HCT116 (cell line): ENCODE results near the gene DOK1. TPM values are rescaled to one million over a fixed set of nuclear protein-coding genes. Genes with fewer than 3 reads are reported as not detected.
A peak's percentile ranks its signal among the peaks of the same experiment; 100 is the strongest.

Experiments
- ATAC-seq: fragments of 200-7000 bp; cut with Tn5 transposase; 2 replicates; pipeline ENCODE4 v1.9.1; 2020; ENCODE audit warnings: mild to moderate bottlenecking, moderate library complexity
- BruUV-seq: library from RNA; stranded (reverse); fragments of 400-500 nt; replicated peaks from 2 replicates; lab custom pipeline; 2021; lab: Mats Ljungman, UMichigan
- CTCF ChIA-PET: fragments of 300-600 bp; sonication (Branson Sonifier 250); formaldehyde crosslinking; loops from one replicate; lab custom pipeline; 2021; ENCODE audit warnings: antibody characterized with exemption; lab: Charles Lee
- POLR2A ChIA-PET: fragments of 300-600, 350-600 bp; sonication (Branson Sonifier 250); formaldehyde crosslinking; loops from one replicate; lab custom pipeline; 2021; ENCODE audit warnings: antibody characterized with exemption; lab: Charles Lee
- RAD21 ChIA-PET, 2 experiments: fragments of 300-600 bp; sonication (Branson Sonifier 250); formaldehyde crosslinking; loops; one replicate each; lab custom pipeline; 2023; ENCODE audit warnings: low total read pairs in 2 of 2; ENCODE audit not compliant: uncharacterized antibody in 2 of 2, unreplicated experiment in 2 of 2, low non-redundant PET in 1 of 2; lab: Charles Lee
- DNase-seq: peaks from one replicate; pipeline ENCODE4 v3.0.0-alpha.2; 2010; ENCODE audit warnings: low read depth, low spot score
- H2AFZ ChIP-seq: fragments of 200-600 bp; shearing (Covaris generic), sonication (generic); 2 replicates; pipeline ENCODE4 v1.6.1; 2017; ENCODE audit warnings: low read depth, mixed run types, mixed read lengths, antibody characterized with exemption, low read length; ENCODE audit not compliant: poor library complexity, severe bottlenecking
- H3K27ac ChIP-seq: 2 replicates; pipeline ENCODE4 v1.5.1; 2012; ENCODE audit warnings: low read depth, low read length
- H3K27me3 ChIP-seq: fragments of 200-600 bp; sonication (generic); 2 replicates; pipeline ENCODE4 v1.6.1; 2016; ENCODE audit warnings: mixed run types, low read length, mixed read lengths; ENCODE audit not compliant: insufficient read depth
- H3K36me3 ChIP-seq, 2 experiments: fragments of 200-500 bp in 1 of 2; fragments of 200-600 bp in 1 of 2; sonication (Bioruptor generic) in 1 of 2; sonication (generic) in 1 of 2; 2 replicates each; pipeline versions ENCODE4 v1.5.1 to v1.6.1; 2014 to 2016; ENCODE audit warnings: low read length in 2 of 2, inconsistent platforms in 1 of 2, mixed read lengths in 1 of 2, mixed run types in 1 of 2; ENCODE audit not compliant: insufficient read depth in 2 of 2, control insufficient read depth in 1 of 2
- H3K4me1 ChIP-seq, 2 experiments: fragments of 200-600 bp in 1 of 2; sonication (generic) in 1 of 2; 2 replicates each; pipeline versions ENCODE4 v1.5.1 to v1.6.1; 2012 to 2017; ENCODE audit warnings: low read length in 2 of 2, inconsistent platforms in 1 of 2, mild to moderate bottlenecking in 1 of 2, mixed read lengths in 1 of 2, mixed run types in 1 of 2, moderate library complexity in 1 of 2; ENCODE audit not compliant: insufficient read depth in 2 of 2, control insufficient read depth in 1 of 2
- H3K4me2 ChIP-seq: fragments of 200-600 bp; sonication (generic); 2 replicates; pipeline ENCODE4 v1.6.1; 2017; ENCODE audit warnings: mixed run types, low read length, mixed read lengths
- H3K4me3 ChIP-seq, 2 experiments: fragments of 200-600 bp in 1 of 2; sonication (generic) in 1 of 2; replicated peaks in 1 of 2; 2 replicates each; pipeline ENCODE4 v1.5.1; 2011 to 2016; ENCODE audit warnings: low read length in 2 of 2, control low read depth in 1 of 2, low read depth in 1 of 2, mild to moderate bottlenecking in 1 of 2, mixed read lengths in 1 of 2, mixed run types in 1 of 2
- H3K79me2 ChIP-seq: fragments of 200-600 bp; sonication (generic); 2 replicates; pipeline ENCODE4 v1.6.1; 2017; ENCODE audit warnings: mild to moderate bottlenecking, mixed run types, low read length, moderate library complexity, mixed read lengths; ENCODE audit not compliant: insufficient read depth
- H3K9ac ChIP-seq: fragments of 200-600 bp; sonication (generic); 2 replicates; pipeline ENCODE4 v1.6.1; 2016; ENCODE audit warnings: low read length, mixed read lengths
- H3K9me2 ChIP-seq: fragments of 200-600 bp; sonication (generic), shearing (Covaris generic); 2 replicates; pipeline ENCODE4 v1.6.1; 2017; ENCODE audit warnings: mixed run types, mild to moderate bottlenecking, moderate library complexity; ENCODE audit not compliant: insufficient read depth
- H3K9me3 ChIP-seq, 2 experiments: fragments of 200-500 bp in 1 of 2; fragments of 200-600 bp in 1 of 2; sonication (Bioruptor generic) in 1 of 2; sonication (generic) in 1 of 2; 2 replicates each; pipeline ENCODE4 v1.6.1; 2014 to 2017; ENCODE audit warnings: low read length in 2 of 2, mixed read lengths in 2 of 2, inconsistent platforms in 1 of 2, low read depth in 1 of 2, mild to moderate bottlenecking in 1 of 2, mixed run types in 1 of 2, moderate library complexity in 1 of 2; ENCODE audit not compliant: control insufficient read depth in 1 of 2, insufficient read depth in 1 of 2
- H4K20me1 ChIP-seq: fragments of 200-600 bp; sonication (generic), shearing (Covaris generic); 2 replicates; pipeline ENCODE4 v1.6.1; 2017; ENCODE audit warnings: mixed run types, mild to moderate bottlenecking, moderate library complexity; ENCODE audit not compliant: insufficient read depth
- intact Hi-C: fragments of 100-400 bp; cut with micrococcal nuclease; formaldehyde crosslinking; loops from 2 replicates; pipeline ENCODE4 v1.10.0; 2022
- total RNA-seq: library from RNA; stranded (reverse); gene quantifications from one replicate; pipeline ENCODE4 v1.2.1, GENCODE V29; 2021; ENCODE audit not compliant: unreplicated experiment
- TF ChIP-seq, protein P1 (sequence below), 3 experiments: fragments of 200-600 bp in 1 of 3; sonication (generic) in 1 of 3; IDR thresholded peaks in 2 of 3; conservative IDR thresholded peaks in 1 of 3; 2 replicates each; pipeline ENCODE4 v1.5.1; 2012 to 2017; ENCODE audit warnings: low read depth in 2 of 3, low read length in 2 of 3, antibody characterized with exemption in 1 of 3, borderline replicate concordance in 1 of 3, control low read depth in 1 of 3, mild to moderate bottlenecking in 1 of 3, mixed read lengths in 1 of 3, mixed run types in 1 of 3, moderate library complexity in 1 of 3; ENCODE audit not compliant: insufficient read depth in 1 of 3
- TF ChIP-seq, protein P2 (sequence below): IDR thresholded peaks from 2 replicates; pipeline ENCODE4 v1.6.1; 2012

The DOK1 gene
- total RNA-seq, 1 experiment from 2014 or later: 18.8 TPM

DNA sequence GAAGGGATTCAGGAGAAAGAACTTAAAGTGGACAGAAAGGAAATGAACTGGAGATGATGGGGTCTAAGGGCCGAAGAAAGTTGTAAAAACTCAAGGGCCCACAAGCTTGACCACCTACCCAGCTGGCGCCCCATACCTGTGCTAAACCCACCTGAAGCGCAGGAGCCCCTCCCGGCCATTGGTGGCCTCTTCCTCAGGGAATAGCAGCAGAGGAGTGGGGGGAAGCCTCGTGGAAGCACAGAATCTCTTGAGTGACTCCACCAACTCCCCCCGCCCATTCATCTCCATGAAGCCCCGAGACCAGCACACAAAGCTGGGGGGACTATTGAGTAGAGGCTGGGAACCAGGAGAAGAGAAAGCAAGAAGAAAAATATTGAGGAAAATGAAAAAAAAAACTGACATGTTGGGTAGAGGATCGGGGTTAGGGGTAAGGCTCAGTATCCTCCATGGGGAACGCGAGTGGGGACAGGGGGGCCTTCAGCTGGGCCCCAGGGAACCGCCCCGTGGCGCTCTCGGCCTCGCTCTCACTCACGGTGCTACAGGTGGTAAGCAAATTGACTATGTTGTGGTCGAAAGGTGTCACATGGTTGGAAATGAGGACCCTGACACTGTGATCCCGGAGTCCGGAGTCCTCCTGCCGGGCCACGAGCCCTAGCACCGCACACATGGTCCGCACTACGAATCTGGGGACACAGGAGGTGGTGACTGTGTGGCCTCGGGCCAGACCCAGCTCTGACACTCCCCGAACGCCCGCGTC, 25.7 kb upstream of the DOK1 start:
- H3K27me3 ChIP-seq: no peaks in the 10 kb centered on the region
- ChIA-PET RAD21 (no interaction called here), POLR2A (interaction anchor here (1.4 kb wide), 1 partner anchor 57 kb away, joined by 3 read pairs; the partner anchor contains the start of gene MRPL53), CTCF (no interaction called here)
- peak overlapping the region; percentile 94 for H3K27ac ChIP-seq
- H4K20me1 ChIP-seq: no peaks in the 10 kb centered on the region
- peaks cover 14 to 30% of the 10 kb centered on the region in 2 experiments for H3K4me1 ChIP-seq
- H3K4me3 ChIP-seq: peak overlapping the region; percentile 98 to 100
- no peak overlapping the region for H2AFZ ChIP-seq
- TF ChIP-seq, protein P1, sequence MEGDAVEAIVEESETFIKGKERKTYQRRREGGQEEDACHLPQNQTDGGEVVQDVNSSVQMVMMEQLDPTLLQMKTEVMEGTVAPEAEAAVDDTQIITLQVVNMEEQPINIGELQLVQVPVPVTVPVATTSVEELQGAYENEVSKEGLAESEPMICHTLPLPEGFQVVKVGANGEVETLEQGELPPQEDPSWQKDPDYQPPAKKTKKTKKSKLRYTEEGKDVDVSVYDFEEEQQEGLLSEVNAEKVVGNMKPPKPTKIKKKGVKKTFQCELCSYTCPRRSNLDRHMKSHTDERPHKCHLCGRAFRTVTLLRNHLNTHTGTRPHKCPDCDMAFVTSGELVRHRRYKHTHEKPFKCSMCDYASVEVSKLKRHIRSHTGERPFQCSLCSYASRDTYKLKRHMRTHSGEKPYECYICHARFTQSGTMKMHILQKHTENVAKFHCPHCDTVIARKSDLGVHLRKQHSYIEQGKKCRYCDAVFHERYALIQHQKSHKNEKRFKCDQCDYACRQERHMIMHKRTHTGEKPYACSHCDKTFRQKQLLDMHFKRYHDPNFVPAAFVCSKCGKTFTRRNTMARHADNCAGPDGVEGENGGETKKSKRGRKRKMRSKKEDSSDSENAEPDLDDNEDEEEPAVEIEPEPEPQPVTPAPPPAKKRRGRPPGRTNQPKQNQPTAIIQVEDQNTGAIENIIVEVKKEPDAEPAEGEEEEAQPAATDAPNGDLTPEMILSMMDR (IDR thresholded peaks at IDR 0.05 in 2 of 3, conservative IDR thresholded peaks at IDR 0.05 in 1 of 3; ENCODE audit: borderline replicate concordance in 1 of 3, insufficient read depth in 1 of 3, low read depth in 2 of 3, low read length in 2 of 3): 0 out of 6 replicates have a peak, but pooled peaks of 1 of the 3 experiments have one; percentile 11
- TF ChIP-seq, protein P2, sequence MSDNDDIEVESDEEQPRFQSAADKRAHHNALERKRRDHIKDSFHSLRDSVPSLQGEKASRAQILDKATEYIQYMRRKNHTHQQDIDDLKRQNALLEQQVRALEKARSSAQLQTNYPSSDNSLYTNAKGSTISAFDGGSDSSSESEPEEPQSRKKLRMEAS: no peak
- ATAC-seq: peak; percentile 18
- TSS peak; percentile 65 for BruUV-seq
- DNase-seq: no peak
- no peaks in the 10 kb centered on the region for H3K9me2 ChIP-seq
- no peaks in the 10 kb centered on the region for H3K9me3 ChIP-seq
- intact Hi-C loops: loop anchor here (1.0 kb wide), 2 partner anchors 45 to 74 kb away; partner anchors contain the start of gene TTC31
- peak overlapping the region; percentile 86 for H3K4me2 ChIP-seq
- peaks cover 18 to 27% of the 10 kb centered on the region in 2 experiments for H3K36me3 ChIP-seq
- peaks cover 42% of the 10 kb centered on the region for H3K79me2 ChIP-seq
- peak overlapping the region; percentile 98 for H3K9ac ChIP-seq
